Subcutaneous adipose tissue (tissue), 4 donors: ENCODE data around the gene G2E3. TPM values are rescaled to one million over a fixed set of nuclear protein-coding genes. Genes with fewer than 3 reads are reported as not detected.

Experiments
- CTCF ChIP-seq: fragments of 450-650 bp; IDR thresholded peaks from one replicate; pipeline ENCODE4 v1.5.1; 2016; ENCODE audit warnings: low read depth, mild to moderate bottlenecking, control low read depth, antibody characterized with exemption, moderate library complexity
- total RNA-seq, 4 donors: library from RNA; depleted of rRNA; stranded (reverse); fragments of >200 nt; gene quantifications; one replicate each; pipeline ENCODE4 v1.1.0, GENCODE V29; 2016

G2E3 gene
- total RNA-seq, 4 donors from 2014 or later: 8.9 to 19.1 (median 15.1) TPM

- no peak for TF ChIP-seq CTCF
Measured at GRCh38 chr14:30651937-30652336, 93.0 kb downstream of the G2E3 start.

GRCh38 chr14:30655124-30655523 lies 96.2 kb downstream of the G2E3 start:
- TF ChIP-seq CTCF: no peak

GRCh38 chr14:30655658-30656057 lies 96.7 kb downstream of the G2E3 start:
- no peak for TF ChIP-seq CTCF

GRCh38 chr14:30656190-30656632 lies 97.3 kb downstream of the G2E3 start:
- TF ChIP-seq CTCF: no peak

- no peak for TF ChIP-seq CTCF
Measured at GRCh38 chr14:30657050-30657449, 98.1 kb downstream of the G2E3 start.

- TF ChIP-seq CTCF: no peak
Measured at GRCh38 chr14:30657606-30658163, 98.7 kb downstream of the G2E3 start.

GRCh38 chr14:30658645-30659044 lies 99.7 kb downstream of the G2E3 start:
- TF ChIP-seq CTCF: no peak

- no peak for TF ChIP-seq CTCF
Measured at GRCh38 chr14:30669594-30669993, 110.6 kb downstream of the G2E3 start.
